ENCODE measurements around the gene DNAI7. TPM values are rescaled to one million over a fixed set of nuclear protein-coding genes. Genes with fewer than 3 reads are reported as not detected.

DNAI7 gene
- total RNA-seq, 1 donor: 0.36 TPM

DNA sequence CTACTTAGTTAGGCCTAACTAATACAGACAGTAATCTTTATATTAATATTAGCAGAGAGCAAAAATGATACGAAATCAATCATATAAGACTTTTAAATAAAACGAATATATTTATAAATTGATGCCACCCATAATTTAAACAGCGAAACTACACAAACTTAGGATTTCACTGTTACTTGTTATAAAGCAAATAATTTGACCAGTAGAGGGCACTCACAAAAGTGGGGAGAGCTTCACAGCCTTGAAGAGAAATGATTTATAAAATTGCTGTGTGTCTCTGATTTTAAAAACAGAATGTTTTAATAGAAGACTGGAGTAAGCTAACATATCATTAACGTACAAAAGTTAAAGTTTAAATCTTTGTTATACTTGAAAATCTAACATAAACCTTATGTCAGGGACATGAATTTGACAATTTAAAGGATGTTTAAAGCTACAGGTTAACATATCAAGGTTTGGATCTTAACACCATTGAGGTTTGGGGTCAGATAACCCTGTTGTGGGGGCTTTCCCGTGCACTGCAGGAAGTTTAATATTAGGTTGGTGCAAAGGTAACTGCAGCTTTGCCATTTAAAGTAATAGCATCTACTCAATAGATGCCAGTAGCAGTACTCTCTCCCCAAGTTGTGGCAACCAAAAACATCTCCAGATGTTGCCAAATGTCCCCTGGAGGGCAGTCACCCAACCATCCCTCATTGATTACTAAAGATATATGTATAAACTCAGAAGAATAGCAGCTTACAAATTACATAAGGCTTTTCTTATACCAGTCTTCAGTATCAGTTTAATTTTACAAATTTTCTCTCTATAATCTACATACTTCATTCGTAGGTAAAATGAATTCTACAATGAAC is 46.4 kb upstream of the DNAI7 start:
- Histone ChIP-seq H3K4me1 (ENCODE audit: insufficient read depth, low read length) (peaks cover 6% of the 10 kb centered on the region), H3K4me2 (ENCODE audit: insufficient read depth, low read length) (no peak overlapping the region), H3K79me2 (ENCODE audit: insufficient read depth, low read length) (peaks cover 73% of the 10 kb centered on the region), H3K27ac (ENCODE audit: low read depth, low read length) (peak overlapping the region; percentile 47), H2AFZ (ENCODE audit: low read length) (no peak overlapping the region), H3K9me3 (ENCODE audit: low read depth, low read length) (no peaks in the 10 kb centered on the region), H3K27me3 (ENCODE audit: insufficient read depth, low read length) (no peaks in the 10 kb centered on the region), H3K36me3 (ENCODE audit: insufficient read depth, low read length) (peaks cover 7% of the 10 kb centered on the region), H4K20me1 (ENCODE audit: insufficient read depth, low read length) (no peaks in the 10 kb centered on the region), H3K4me3 (ENCODE audit: insufficient read depth, low read length) (no peak overlapping the region)
- no peak for DNase-seq (ENCODE audit: insufficient read length, low spot score, missing footprints)
- peak; percentile 76 for TF ChIP-seq CTCF (IDR thresholded peaks at IDR 0.05; ENCODE audit: extremely low read depth, low read depth, low read length)

DNA sequence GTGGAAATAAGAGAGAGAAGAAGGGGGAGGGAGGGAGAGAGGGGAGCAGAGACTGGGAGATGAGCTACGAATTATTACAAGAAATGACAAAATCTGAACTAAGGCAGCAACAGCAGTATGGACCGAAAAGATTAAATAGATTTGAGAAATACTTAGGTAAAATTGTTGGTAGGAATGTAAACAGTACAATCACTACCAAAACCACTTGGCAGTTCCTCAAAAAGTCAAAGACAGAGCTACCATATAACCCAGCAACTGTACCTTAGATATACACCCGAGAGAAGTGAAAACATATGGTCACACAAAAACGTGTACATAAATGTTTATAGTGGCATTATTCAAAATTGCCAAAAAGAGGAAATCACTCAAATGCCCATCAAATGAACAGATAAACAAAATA is 41.7 kb upstream of the DNAI7 start:
- TF ChIP-seq CTCF (IDR thresholded peaks at IDR 0.05; ENCODE audit: extremely low read depth, low read depth, low read length): no peak
- H2AFZ ChIP-seq (ENCODE audit: low read length): no peak overlapping the region
- H3K9me3 ChIP-seq (ENCODE audit: low read depth, low read length): no peaks in the 10 kb centered on the region
- H4K20me1 ChIP-seq (ENCODE audit: insufficient read depth, low read length): no peaks in the 10 kb centered on the region
- H3K27ac ChIP-seq (ENCODE audit: low read depth, low read length): peak overlapping the region; percentile 35
- no peak for DNase-seq (ENCODE audit: insufficient read length, low spot score, missing footprints)
- H3K4me2 ChIP-seq (ENCODE audit: insufficient read depth, low read length): no peak overlapping the region
- H3K27me3 ChIP-seq (ENCODE audit: insufficient read depth, low read length): no peaks in the 10 kb centered on the region
- H3K79me2 ChIP-seq (ENCODE audit: insufficient read depth, low read length): peaks cover 61% of the 10 kb centered on the region
- H3K4me3 ChIP-seq (ENCODE audit: insufficient read depth, low read length): no peak overlapping the region
- peaks cover 7% of the 10 kb centered on the region for H3K36me3 ChIP-seq (ENCODE audit: insufficient read depth, low read length)
- peaks cover 11% of the 10 kb centered on the region for H3K4me1 ChIP-seq (ENCODE audit: insufficient read depth, low read length)

DNA sequence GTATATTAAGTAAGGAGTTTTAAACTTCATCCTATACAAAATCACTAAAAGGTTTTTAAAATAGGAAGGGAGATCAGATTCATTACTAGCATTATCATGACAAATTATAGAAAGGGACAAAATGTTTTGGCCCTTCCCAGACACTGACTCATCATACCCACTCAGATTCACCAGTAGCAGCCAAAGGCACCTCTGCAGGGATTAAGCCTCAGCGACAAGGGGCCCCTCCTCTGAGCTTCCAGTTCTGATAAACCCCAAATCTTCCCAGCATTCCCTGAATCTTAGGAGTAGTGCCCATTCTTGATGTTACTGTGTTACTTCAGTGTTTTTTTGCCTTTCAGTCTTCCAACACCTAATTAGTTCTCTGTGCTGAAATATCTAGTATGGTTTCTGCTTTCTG is 41.2 kb upstream of the DNAI7 start:
- H3K36me3 ChIP-seq (ENCODE audit: insufficient read depth, low read length): peaks cover 7% of the 10 kb centered on the region
- H3K27ac ChIP-seq (ENCODE audit: low read depth, low read length): peak overlapping the region; percentile 35
- no peaks in the 10 kb centered on the region for H4K20me1 ChIP-seq (ENCODE audit: insufficient read depth, low read length)
- DNase-seq (ENCODE audit: insufficient read length, low spot score, missing footprints): no peak
- no peak overlapping the region for H2AFZ ChIP-seq (ENCODE audit: low read length)
- H3K4me2 ChIP-seq (ENCODE audit: insufficient read depth, low read length): peak overlapping the region; percentile 29
- H3K4me1 ChIP-seq (ENCODE audit: insufficient read depth, low read length): peaks cover 8% of the 10 kb centered on the region
- TF ChIP-seq CTCF (IDR thresholded peaks at IDR 0.05; ENCODE audit: extremely low read depth, low read depth, low read length): no peak
- H3K4me3 ChIP-seq (ENCODE audit: insufficient read depth, low read length): no peak overlapping the region
- H3K9me3 ChIP-seq (ENCODE audit: low read depth, low read length): no peaks in the 10 kb centered on the region
- H3K27me3 ChIP-seq (ENCODE audit: insufficient read depth, low read length): no peaks in the 10 kb centered on the region
- peaks cover 62% of the 10 kb centered on the region for H3K79me2 ChIP-seq (ENCODE audit: insufficient read depth, low read length)

DNA sequence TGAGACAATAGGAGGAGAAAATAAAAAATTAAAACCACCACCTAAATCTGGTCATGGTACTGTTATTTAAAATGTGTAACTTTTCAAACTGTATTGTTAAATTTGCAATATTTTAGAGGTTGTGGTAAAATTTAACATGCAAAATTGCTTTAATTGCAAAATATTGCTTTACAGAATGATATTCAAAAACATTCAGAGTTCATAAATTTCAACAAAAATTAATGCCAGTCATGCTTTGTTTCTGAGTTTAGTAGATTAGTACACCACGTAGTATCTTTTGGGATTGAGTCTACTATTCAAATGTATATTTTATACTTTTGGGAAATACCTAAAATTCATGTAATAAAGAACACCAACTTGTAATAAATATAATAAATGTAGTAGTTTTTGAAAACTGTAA is 18.4 kb upstream of the DNAI7 start:
- no peak overlapping the region for H3K4me2 ChIP-seq (ENCODE audit: insufficient read depth, low read length)
- H3K27ac ChIP-seq (ENCODE audit: low read depth, low read length): no peak overlapping the region
- peaks cover 4% of the 10 kb centered on the region for H3K79me2 ChIP-seq (ENCODE audit: insufficient read depth, low read length)
- H3K4me3 ChIP-seq (ENCODE audit: insufficient read depth, low read length): no peak overlapping the region
- H2AFZ ChIP-seq (ENCODE audit: low read length): no peak overlapping the region
- DNase-seq (ENCODE audit: insufficient read length, low spot score, missing footprints): no peak
- no peaks in the 10 kb centered on the region for H3K4me1 ChIP-seq (ENCODE audit: insufficient read depth, low read length)
- H4K20me1 ChIP-seq (ENCODE audit: insufficient read depth, low read length): no peaks in the 10 kb centered on the region
- H3K36me3 ChIP-seq (ENCODE audit: insufficient read depth, low read length): peaks cover 12% of the 10 kb centered on the region
- no peaks in the 10 kb centered on the region for H3K27me3 ChIP-seq (ENCODE audit: insufficient read depth, low read length)
- H3K9me3 ChIP-seq (ENCODE audit: low read depth, low read length): no peaks in the 10 kb centered on the region
- no peak for TF ChIP-seq CTCF (IDR thresholded peaks at IDR 0.05; ENCODE audit: extremely low read depth, low read depth, low read length)

All from osteoblast (primary cell).